HUDEP-2 (cell line): Measurements from ENCODE around the gene SMIM41.

Experiments used
- DNase-seq, 76 experiments: peaks; one replicate each; lab custom pipeline; 2025; ENCODE audit not compliant: unreplicated experiment in 76 of 76; lab: John Stamatoyannopoulos, UW

Gene SMIM41

GRCh38 chr12:52157566-52158150, 78.2 kb downstream of the SMIM41 start:
- no peak for DNase-seq
